SK-MEL-5 (cell line): ENCODE results near the gene LAGE3. TPM values are rescaled to one million over a fixed set of nuclear protein-coding genes. Genes with fewer than 3 reads are reported as not detected.

Experiments used
- DNase-seq: peaks from one replicate; pipeline ENCODE4 v3.0.0-alpha.2; 2016; ENCODE audit warnings: low read depth, low spot score
- in situ Hi-C: cut with HindIII; loops from 2 replicates; pipeline ENCODE4 v1.10.0; 2016; ENCODE audit warnings: low sequenced_read_pairs, high pct_unique_total_duplicates, low pct_unique_long_range_greater_than_20kb
- total RNA-seq: library from RNA; depleted of rRNA; stranded (reverse); fragments of >200 nt; shearing (Covaris generic); gene quantifications from 2 replicates; pipeline ENCODE4 v1.2.3, GENCODE V29; 2014

LAGE3 gene
- total RNA-seq, 1 experiment from 2014 or later = 58.6 TPM

DNA sequence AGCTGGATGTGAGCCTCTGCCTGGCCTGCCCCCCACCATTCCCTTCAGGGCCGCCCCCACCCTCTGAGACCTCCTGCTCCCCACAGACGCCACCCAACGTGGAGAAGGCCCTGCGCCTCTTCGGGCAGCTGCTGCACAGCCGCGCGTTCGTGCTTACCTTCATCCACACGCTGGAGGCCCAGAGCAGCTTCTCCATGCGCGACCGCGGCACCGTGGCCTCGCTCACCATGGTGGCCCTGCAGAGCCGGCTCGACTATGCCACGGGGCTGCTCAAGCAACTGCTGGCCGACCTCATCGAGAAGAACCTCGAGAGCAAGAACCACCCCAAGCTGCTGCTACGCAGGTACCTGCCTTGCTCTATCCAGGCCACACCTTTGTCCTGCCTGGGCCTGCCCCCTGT is 10.9 kb downstream of the LAGE3 start:
- no peak for DNase-seq
- in situ Hi-C loops = no loop called here

DNA sequence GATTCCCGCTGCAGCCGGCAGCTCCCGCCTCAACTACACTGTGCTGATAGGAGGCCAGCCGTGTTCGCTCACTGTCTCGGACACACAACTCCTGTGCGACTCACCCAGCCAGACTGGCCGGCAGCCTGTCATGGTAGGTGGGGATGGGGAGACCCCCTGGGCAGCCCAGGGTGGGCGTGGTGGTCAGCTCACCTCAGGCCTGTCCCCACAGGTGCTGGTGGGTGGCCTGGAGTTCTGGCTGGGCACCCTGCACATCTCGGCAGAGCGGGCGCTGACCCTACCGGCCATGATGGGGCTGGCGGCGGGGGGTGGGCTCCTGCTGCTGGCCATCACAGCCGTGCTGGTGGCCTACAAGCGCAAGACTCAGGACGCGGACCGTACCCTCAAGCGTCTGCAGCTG is 11.5 kb downstream of the LAGE3 start:
- in situ Hi-C loops = no loop called here
- DNase-seq = no peak

DNA sequence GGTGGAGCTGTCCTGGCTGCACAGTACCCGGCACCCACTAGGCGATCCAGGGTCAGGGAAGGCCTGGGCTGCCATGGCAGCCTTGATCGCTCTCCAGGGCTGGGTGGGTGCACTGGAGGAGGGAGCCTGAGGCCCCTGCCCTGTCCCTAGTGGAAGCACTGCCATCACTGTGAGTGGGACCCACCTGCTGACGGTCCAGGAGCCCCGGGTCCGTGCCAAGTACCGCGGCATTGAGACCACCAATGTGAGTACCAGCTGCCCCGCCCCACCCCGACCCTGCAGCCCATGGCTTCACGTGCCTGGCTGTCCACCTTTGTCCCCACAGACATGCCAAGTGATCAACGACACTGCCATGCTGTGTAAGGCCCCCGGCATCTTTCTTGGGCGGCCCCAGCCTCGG is 12.2 kb downstream of the LAGE3 start:
- in situ Hi-C loops = no loop called here
- DNase-seq = no peak

DNA sequence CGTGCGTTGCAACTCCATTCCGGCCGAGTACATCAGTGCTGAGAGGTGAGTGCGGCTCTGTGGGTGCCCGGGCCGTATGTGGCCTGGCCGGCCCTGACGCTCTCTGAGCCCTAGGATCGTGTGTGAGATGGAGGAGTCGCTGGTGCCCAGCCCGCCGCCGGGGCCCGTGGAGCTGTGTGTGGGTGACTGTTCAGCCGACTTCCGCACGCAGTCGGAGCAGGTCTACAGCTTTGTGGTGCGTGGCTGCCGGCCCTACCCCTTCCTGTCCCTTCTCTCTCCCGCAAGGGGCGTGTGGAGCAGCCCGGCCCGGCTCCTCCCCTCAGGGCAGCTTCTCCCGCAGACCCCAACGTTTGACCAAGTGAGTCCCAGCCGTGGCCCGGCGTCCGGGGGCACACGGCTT is 13.0 kb downstream of the LAGE3 start:
- in situ Hi-C loops = no loop called here
- no peak for DNase-seq

DNA sequence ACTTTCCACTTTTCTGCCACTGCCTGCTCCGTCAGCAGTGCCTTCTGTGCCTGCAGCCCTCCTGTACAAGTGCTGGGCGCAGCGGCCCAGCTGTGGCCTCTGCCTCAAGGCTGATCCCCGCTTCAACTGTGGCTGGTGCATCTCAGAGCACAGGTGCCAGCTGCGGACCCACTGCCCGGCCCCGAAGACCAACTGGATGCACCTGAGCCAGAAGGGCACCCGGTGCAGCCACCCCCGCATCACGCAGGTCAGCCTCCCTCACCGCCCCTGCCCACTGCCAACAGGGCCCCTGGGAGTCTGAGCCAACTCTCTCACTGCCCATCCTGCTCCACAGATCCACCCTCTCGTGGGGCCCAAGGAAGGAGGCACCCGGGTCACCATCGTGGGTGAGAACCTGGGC is 13.5 kb downstream of the LAGE3 start:
- no peak for DNase-seq
- in situ Hi-C loops = no loop called here

DNA sequence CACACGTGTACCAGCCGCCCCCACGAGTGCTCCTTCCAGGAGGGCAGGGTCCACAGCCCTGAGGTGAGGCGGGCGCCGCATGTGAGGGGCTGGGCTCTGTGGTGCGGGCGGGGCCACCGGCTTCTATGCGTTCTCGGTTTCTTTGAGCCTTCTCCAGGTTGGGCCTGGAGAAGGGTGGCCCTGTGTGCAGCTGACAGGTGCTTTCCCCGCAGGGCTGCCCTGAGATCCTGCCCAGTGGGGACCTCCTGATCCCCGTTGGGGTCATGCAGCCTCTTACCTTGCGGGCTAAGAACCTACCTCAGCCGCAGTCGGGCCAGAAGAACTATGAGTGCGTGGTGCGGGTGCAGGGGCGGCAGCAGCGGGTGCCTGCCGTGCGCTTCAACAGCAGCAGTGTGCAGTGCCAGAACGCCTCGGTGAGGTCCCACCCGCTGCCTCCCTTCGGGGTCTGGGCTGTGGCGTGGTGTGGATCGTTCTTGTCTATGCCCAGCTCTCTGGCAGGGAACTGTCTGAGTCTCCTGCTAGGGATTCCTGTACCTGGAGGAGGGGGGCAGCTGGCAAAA is 14.2 kb downstream of the LAGE3 start:
- in situ Hi-C loops = no loop called here

DNA sequence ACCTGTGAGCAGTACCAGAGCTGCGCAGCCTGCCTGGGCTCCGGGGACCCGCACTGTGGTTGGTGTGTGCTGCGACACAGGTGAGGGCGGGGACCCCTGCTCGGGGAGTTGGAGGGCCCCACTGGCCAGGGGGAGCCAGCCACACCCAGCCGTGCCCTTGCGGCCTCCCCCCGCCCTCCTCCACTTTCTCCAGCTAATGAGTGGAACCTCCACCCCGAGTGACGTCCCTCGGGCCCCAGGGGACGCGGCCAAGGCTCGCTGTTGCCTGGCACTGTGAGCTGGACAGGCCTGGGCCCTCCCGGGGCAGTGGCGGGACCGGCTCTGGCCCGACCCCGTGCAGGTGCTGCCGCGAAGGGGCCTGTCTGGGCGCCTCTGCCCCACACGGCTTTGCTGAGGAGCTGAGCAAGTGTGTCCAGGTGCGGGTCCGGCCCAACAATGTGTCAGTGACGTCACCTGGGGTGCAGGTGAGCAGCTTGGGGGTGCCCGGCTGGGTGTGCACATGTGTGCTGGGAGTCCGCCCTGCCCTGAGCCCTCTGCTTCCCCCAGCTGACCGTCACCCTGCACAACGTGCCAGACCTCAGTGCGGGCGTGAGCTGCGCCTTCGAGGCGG is 15.4 kb downstream of the LAGE3 start:
- in situ Hi-C loops = no loop called here

More for the DNA sequence above, 14.2 kb downstream of the LAGE3 start:
- no peak for DNase-seq

DNA sequence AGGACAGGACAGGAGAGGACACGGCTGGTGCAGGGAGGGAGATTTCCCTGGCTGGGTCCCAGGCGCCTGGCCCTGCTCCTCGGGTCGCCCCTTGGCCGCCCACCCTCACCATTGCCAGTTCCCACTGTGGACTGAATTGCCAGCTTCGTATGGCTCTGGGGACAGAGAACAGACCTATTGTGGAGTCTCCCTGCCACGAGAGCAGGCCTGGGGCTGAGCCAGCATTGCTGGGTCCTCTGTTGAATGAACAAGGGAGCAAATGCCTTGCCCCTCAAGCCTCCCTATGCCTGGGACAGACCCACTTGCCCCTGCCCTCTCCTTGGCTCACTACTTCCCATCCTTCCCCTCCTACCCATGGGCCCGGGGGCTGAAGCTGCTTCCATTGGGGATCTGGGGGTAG is 16.7 kb downstream of the LAGE3 start:
- in situ Hi-C loops = no loop called here
- no peak for DNase-seq

More for the DNA sequence above, 15.4 kb downstream of the LAGE3 start:
- DNase-seq = no peak

DNA sequence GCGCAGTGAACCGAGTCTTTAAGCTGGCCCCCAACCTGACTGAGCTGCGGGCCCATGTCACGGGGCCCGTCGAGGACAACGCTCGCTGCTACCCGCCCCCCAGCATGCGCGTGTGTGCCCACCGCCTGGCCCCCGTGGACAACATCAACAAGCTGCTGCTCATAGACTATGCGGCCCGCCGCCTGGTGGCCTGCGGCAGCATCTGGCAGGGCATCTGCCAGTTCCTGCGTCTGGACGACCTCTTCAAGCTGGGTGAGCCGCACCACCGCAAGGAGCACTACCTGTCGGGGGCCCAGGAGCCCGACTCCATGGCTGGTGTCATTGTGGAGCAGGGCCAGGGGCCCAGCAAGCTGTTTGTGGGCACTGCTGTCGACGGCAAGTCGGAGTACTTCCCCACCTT is 18.8 kb downstream of the LAGE3 start:
- in situ Hi-C loops = no loop called here
- no peak for DNase-seq

DNA sequence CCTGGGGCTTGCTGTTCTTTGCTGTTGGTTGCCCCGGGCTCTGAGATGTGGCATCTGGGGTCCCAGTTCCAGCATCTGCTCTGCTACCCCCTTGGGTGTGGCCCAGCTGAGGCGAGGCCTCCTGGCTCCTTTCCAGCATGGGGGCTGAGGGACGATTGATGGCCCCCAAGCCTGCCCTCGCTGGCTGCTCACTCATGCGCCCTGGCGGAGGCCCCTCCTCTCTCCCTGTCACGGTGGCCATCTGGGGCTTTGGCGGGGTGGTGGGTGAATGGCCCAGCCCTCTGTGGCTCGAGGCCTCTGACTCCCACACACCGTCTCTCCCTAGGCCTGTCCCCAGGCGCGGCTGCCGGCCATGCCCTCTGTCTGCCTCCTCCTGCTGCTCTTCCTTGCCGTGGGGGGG is 19.2 kb downstream of the LAGE3 start:
- in situ Hi-C loops = no loop called here
- DNase-seq = no peak

DNA sequence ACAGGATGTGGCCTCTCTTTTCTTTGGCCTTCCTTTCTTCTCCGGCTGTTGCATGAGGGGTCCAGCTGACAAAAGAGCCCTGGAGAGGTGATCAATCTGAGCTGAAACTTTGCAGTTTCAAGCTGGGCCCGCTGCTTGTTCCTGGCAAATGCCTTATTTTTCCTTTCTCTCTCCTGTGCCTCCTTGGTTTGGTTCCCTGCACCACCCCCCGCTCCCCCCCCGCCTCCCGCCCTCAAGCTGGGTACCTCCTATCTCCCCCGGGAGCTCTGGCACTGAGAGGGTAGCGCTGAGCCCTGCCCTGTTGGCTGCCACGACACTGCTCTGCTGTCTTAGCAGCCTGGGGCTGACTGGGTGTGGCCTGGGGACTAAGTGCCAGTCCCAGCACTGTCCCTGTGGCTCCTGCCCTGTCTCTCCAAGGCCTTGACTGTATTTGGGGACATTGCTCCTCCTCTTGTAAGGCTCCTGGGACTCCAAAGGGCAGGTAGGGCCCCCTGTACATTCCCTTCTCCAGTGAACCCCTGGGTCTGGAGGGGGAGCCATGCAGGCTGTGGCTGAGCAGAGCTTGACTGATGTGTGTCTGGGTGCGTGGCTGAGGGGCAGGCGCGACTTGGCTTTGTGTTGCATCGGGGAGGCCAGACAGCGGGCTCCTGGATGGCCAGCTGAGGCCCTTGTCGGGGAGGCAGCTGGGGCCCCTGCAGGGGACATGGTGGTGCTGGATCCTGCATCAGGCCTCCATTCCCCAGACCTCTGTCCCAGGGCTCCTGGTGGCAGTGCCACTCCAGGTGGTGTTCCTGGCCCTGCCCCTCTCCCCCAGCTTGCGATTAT is 19.9 kb downstream of the LAGE3 start:
- DNase-seq = no peak
- in situ Hi-C loops = no loop called here

DNA sequence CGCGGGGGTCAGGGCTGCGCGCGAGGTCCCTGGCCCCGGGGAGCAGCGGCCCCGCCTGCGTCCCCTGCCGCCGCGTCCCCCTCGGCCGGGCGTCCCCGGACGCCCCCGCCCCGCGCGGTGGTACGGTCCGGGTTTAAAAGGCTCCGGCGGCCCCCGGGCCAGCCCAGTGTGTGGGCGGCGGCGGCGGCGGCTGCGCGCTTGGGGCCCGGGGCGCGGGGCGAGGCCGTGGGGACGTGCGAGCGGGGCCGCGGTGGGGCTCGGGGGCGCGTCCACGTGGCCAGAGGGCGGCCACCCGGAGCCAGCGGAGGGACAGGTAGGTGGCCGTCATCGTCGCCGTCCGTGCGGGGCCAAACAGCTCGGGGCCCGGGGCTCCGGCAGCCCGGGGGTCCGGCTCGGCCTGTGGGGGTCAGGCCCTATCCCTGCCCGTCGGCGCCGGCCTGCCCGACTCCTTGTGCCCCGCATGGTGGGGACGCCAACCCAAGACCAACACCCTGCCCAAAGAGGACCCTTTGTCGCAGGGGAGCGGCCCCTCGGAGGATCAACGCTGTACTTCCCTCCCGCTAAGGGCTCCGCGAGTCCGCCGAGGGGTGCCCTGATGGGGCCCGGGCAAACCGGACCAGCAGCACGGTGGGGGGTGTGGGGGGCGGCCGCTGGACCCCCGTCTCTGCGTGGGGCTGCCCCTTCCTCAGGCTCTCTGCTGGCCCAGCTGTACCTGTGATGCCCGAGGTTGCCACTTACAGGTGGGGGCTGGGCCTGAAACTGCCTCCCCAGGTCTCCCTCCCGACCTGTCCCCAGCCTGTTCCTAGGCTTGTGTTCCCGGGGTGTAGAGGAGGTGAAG is 20.7 kb downstream of the LAGE3 start, which contains the start of gene PLXNA3:
PLXNA3 (plus strand) TSS at position 166 of the 838 bp plus-strand sequence. CDS start 1,903 bp downstream, outside the sequence.
- no peak for DNase-seq
- in situ Hi-C loops = no loop called here

DNA sequence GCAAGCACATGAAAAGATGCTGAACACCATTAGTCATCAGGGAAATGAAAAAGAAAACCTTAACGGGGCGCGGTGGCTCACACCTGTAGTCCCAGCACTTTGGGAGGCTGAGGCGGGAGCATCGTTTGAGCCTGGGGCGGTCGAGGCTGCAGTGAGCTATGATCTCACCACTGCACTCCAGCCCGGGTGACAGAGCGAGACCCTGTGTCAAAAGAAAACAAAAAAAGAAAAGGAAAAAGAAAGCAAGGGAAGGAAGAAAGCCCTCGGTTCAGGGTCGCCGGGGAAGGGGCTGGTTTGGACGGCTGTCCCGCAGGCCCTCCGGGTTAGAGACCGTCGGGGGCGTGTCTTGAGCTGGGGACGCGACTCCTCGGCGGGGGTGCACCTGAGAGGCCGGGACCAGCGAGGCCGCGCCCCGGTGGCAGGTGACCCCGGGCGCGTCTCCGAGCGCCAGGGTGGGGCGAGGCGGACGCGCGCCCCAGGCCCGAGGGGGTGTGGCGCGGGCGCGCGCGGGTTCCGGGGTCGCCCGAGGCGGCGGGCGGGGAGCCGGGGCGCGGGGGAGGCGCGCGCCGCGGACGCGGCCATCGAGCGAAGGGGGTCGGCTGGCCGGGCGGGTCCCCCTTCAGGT is 21.5 kb downstream of the LAGE3 start:
- in situ Hi-C loops = no loop called here
- DNase-seq = no peak

DNA sequence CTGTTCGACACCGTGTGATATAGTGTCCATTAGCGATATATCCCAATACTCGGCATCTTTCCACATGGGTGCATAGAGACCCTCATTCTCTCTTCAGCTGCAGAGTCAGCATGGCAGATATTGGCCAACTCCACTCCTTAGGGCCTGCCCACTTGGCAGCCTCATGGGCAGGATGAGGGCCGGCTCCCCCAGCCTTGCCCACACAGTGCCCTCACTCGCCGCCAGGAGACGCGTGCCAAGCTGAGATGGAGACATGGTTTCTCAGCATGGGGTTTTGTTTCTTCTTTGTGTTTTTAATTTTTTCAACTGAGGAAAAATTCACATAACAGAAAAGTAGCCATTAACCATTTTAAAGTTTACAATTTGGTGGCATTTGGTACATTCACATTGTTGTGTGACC is 26.3 kb downstream of the LAGE3 start:
- in situ Hi-C loops = no loop called here
- no peak for DNase-seq

DNA sequence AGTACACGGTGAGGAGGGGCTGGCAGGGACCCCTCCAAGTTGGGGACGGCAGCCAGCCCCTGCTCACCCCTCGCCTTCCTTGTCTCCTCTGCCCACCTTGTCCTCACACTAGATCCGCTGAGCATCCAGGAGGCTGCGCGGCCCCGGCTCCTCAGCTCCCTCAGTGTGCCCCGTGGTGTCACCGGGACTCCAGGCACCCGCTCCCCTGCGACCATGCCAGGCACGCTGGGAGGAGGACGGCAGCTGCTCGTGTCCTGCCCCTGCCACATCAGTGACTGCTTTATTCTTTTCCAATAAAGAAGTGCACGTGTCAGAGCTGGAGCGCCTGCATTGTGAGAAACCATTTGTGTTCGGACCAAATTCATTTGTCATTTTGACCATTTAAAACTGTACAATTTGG is 28.8 kb downstream of the LAGE3 start:
- no peak for DNase-seq
- in situ Hi-C loops = no loop called here

DNA sequence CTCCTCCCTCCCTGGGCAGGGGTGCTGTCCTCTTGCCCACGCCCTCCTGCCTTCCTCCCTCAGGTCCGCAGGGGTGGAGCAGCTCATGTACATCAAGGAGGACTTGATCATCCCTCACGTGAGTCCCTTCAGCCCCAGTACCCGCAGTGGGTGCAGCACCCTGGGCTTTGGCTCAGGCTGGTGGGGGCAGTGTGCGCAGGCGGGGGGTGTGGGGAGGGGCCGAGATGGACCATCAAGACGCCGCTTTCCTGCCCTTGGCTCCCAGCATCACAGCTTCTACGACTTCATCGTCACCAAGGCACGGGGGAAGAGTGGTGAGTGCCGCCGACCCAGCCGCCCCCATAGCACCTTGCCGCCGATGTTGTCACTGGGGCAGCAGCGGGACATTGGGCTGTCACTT is 29.5 kb downstream of the LAGE3 start:
- in situ Hi-C loops = no loop called here
- no peak for DNase-seq

DNA sequence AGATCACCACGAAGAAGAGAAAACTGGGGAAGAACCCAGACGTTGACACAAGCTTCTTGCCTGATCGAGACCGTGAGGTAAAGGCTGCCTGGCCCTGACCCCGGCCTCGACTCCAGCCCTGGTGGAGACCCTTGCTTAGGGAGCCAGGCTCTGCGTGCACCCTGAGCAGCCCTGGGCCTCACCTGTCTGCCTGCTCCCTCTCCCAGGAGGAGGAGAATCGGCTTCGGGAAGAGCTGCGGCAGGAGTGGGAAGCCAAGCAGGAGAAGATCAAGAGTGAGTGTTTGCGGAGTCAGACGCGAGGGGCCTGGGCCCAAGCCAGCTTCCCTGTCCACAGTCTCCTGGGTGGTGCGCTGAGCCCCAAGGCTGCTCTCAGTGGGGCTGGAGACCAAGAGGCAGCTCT is 30.6 kb downstream of the LAGE3 start:
- DNase-seq = no peak
- in situ Hi-C loops = no loop called here

DNA sequence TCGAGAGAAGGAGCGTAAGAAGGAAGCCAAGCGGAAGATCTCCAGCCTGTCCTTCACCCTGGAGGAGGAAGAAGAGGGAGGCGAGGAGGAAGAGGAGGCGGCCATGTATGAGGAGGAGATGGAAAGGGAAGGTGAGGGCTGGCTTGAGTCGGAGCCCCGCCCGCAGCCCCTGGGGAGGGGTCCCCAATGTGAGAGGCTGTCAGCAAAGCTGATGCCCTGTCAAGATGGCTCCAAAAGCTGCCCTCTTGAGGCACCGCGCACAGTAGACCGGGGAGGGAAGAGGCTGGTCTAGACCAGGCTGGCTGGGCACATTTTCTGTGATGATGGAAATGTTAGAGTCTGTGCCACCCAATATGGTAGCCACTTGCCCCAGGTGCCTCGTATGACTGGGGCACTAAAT is 32.7 kb downstream of the LAGE3 start:
- no peak for DNase-seq
- in situ Hi-C loops = no loop called here
